BLaER1 (cell line): ENCODE data around the gene MAFF.

Source experiments
- H3K27ac ChIP-seq: shearing (Covaris generic); formaldehyde crosslinking; 2 replicates; pipeline ENCODE4 v1.8.1; 2022
- H3K27me3 ChIP-seq: shearing (Covaris generic); formaldehyde crosslinking; 2 replicates; pipeline ENCODE4 v1.8.1; 2022
- H3K36me3 ChIP-seq: shearing (Covaris generic); formaldehyde crosslinking; 2 replicates; pipeline ENCODE4 v1.8.1; 2022
- H3K4me1 ChIP-seq: shearing (Covaris generic); formaldehyde crosslinking; 2 replicates; pipeline ENCODE4 v1.8.1; 2022
- H3K4me2 ChIP-seq: shearing (Covaris generic); formaldehyde crosslinking; 2 replicates; pipeline ENCODE4 v1.8.1; 2022
- H3K4me3 ChIP-seq: shearing (Covaris generic); formaldehyde crosslinking; 2 replicates; pipeline ENCODE4 v1.8.1; 2022
- H3K9ac ChIP-seq: shearing (Covaris generic); formaldehyde crosslinking; 2 replicates; pipeline ENCODE4 v1.8.1; 2022
- H3K9me3 ChIP-seq: shearing (Covaris generic); formaldehyde crosslinking; 2 replicates; pipeline ENCODE4 v1.8.1; 2022
- H4K20me1 ChIP-seq: shearing (Covaris generic); formaldehyde crosslinking; 2 replicates; pipeline ENCODE4 v1.8.1; 2022
- Cebpa-rat ChIP-seq: shearing (Covaris generic); IDR thresholded peaks from 2 replicates; pipeline ENCODE4 v1.8.1; 2022

MAFF gene

GRCh38 chr22:38189104-38189503 is 12.7 kb upstream of the MAFF start:
- H3K4me2 ChIP-seq, result no peak overlapping the region
- TF ChIP-seq Cebpa-rat, result no peak

GRCh38 chr22:38190581-38190980 is 11.2 kb upstream of the MAFF start:
- H3K9me3 ChIP-seq, result no peaks in the 10 kb centered on the region
- H3K4me1 ChIP-seq, result peaks cover 39% of the 10 kb centered on the region

More at GRCh38 chr22:38189104-38189503, 12.7 kb upstream of the MAFF start:
- Histone ChIP-seq H3K27ac (no peak overlapping the region), H3K27me3 (no peaks in the 10 kb centered on the region; the same call in 1 of the 2 replicates), H3K4me1 (peaks cover 29% of the 10 kb centered on the region), H3K36me3 (no peaks in the 10 kb centered on the region), H3K9ac (no peak overlapping the region), H4K20me1 (no peaks in the 10 kb centered on the region), H3K4me3 (no peak overlapping the region), H3K9me3 (no peaks in the 10 kb centered on the region)

GRCh38 chr22:38191055-38191454 is 10.7 kb upstream of the MAFF start:
- H3K4me3 ChIP-seq, result no peak overlapping the region
- H3K36me3 ChIP-seq, result no peaks in the 10 kb centered on the region
- no peak overlapping the region for H3K9ac ChIP-seq
- no peaks in the 10 kb centered on the region for H3K9me3 ChIP-seq
- H3K27ac ChIP-seq, result no peak overlapping the region
- H3K4me2 ChIP-seq, result no peak overlapping the region
- H4K20me1 ChIP-seq, result no peaks in the 10 kb centered on the region
- H3K4me1 ChIP-seq, result peaks cover 39% of the 10 kb centered on the region
- H3K27me3 ChIP-seq, result no peaks in the 10 kb centered on the region; the same call in 1 of the 2 replicates
- no peak for TF ChIP-seq Cebpa-rat

More at GRCh38 chr22:38190581-38190980, 11.2 kb upstream of the MAFF start:
- Histone ChIP-seq H4K20me1 (no peaks in the 10 kb centered on the region), H3K36me3 (no peaks in the 10 kb centered on the region), H3K4me2 (no peak overlapping the region), H3K27me3 (no peaks in the 10 kb centered on the region; the same call in 1 of the 2 replicates), H3K9ac (no peak overlapping the region), H3K4me3 (no peak overlapping the region), H3K27ac (no peak overlapping the region)
- TF ChIP-seq Cebpa-rat, result no peak

GRCh38 chr22:38191731-38192474 is 9.9 kb upstream of the MAFF start:
- Histone ChIP-seq H3K4me1 (peaks cover 36% of the 10 kb centered on the region), H3K4me2 (no peak overlapping the region), H3K27me3 (no peaks in the 10 kb centered on the region; the same call in 1 of the 2 replicates), H3K4me3 (no peak overlapping the region), H3K27ac (no peak overlapping the region), H3K36me3 (no peaks in the 10 kb centered on the region), H3K9me3 (no peaks in the 10 kb centered on the region), H4K20me1 (no peaks in the 10 kb centered on the region), H3K9ac (no peak overlapping the region)
- no peak for TF ChIP-seq Cebpa-rat

- Histone ChIP-seq H3K4me3 (no peak overlapping the region), H3K27ac (no peak overlapping the region), H3K9ac (no peak overlapping the region), H3K27me3 (no peaks in the 10 kb centered on the region; the same call in 1 of the 2 replicates), H4K20me1 (no peaks in the 10 kb centered on the region), H3K36me3 (no peaks in the 10 kb centered on the region), H3K4me1 (peaks cover 41% of the 10 kb centered on the region), H3K4me2 (no peak overlapping the region), H3K9me3 (no peaks in the 10 kb centered on the region)
- TF ChIP-seq Cebpa-rat, result no peak
These were observed 9.3 kb upstream of the MAFF start for GRCh38 chr22:38192475-38192863.

GRCh38 chr22:38193580-38193979 is 8.2 kb upstream of the MAFF start:
- no peak overlapping the region for H3K27ac ChIP-seq
- peak overlapping the region; percentile 67 for H3K4me2 ChIP-seq
- H3K4me3 ChIP-seq, result no peak overlapping the region
- H4K20me1 ChIP-seq, result no peaks in the 10 kb centered on the region
- H3K9ac ChIP-seq, result no peak overlapping the region
- H3K36me3 ChIP-seq, result no peaks in the 10 kb centered on the region
- no peak for TF ChIP-seq Cebpa-rat
- H3K27me3 ChIP-seq, result no peaks in the 10 kb centered on the region; the same call in 1 of the 2 replicates
- no peaks in the 10 kb centered on the region for H3K9me3 ChIP-seq
- peaks cover 50% of the 10 kb centered on the region for H3K4me1 ChIP-seq

- peak overlapping the region; percentile 8; the same call in 1 of the 2 replicates for H3K4me2 ChIP-seq
- H3K4me3 ChIP-seq, result no peak overlapping the region
- H3K36me3 ChIP-seq, result no peaks in the 10 kb centered on the region
- no peaks in the 10 kb centered on the region for H3K9me3 ChIP-seq
- no peak overlapping the region for H3K27ac ChIP-seq
- no peaks in the 10 kb centered on the region for H4K20me1 ChIP-seq
- no peak for TF ChIP-seq Cebpa-rat
- no peak overlapping the region for H3K9ac ChIP-seq
- H3K4me1 ChIP-seq, result peaks cover 73% of the 10 kb centered on the region
- H3K27me3 ChIP-seq, result no peaks in the 10 kb centered on the region; the same call in 1 of the 2 replicates
These were observed 4.9 kb upstream of the MAFF start for GRCh38 chr22:38196791-38197419.

GRCh38 chr22:38199826-38200559 is 1.8 kb upstream of the MAFF start:
- Histone ChIP-seq H3K27me3 (no peaks in the 10 kb centered on the region), H3K4me2 (peak overlapping the region; percentile 100), H3K4me1 (peaks cover 75% of the 10 kb centered on the region), H3K27ac (no peak overlapping the region), H3K4me3 (no peak overlapping the region), H4K20me1 (peaks cover 16% of the 10 kb centered on the region), H3K36me3 (no peaks in the 10 kb centered on the region), H3K9ac (no peak overlapping the region), H3K9me3 (no peaks in the 10 kb centered on the region)
- no peak for TF ChIP-seq Cebpa-rat

GRCh38 chr22:38201371-38201710 is 453 bp upstream of the MAFF start:
- no peaks in the 10 kb centered on the region for H3K36me3 ChIP-seq
- peaks cover 30% of the 10 kb centered on the region for H4K20me1 ChIP-seq
- TF ChIP-seq Cebpa-rat, result no peak
- no peak overlapping the region for H3K27ac ChIP-seq
- H3K4me1 ChIP-seq, result peaks cover 85% of the 10 kb centered on the region
- no peak overlapping the region; the same call in 1 of the 2 replicates for H3K9ac ChIP-seq
- H3K9me3 ChIP-seq, result no peaks in the 10 kb centered on the region
- H3K27me3 ChIP-seq, result no peaks in the 10 kb centered on the region
- peak overlapping the region; percentile 100 for H3K4me2 ChIP-seq
- H3K4me3 ChIP-seq, result no peak overlapping the region
